ENCODE results near the gene ADARB2. TPM values are rescaled to one million over a fixed set of nuclear protein-coding genes. Genes with fewer than 3 reads are reported as not detected.
"Not testable (repeated sequence)": the region's sequence is repeated elsewhere in the genome, so short reads cannot be mapped to it uniquely, and the experiment has no call there.

ADARB2 gene
- total and polyA plus RNA-seq, 3 donors from 2014 or later = 8.5 to 13.0 (median 10.4) TPM

- Histone ChIP-seq H3K27me3 (no peaks in the 10 kb centered on the region), H3K27ac (no peak overlapping the region), H3K4me3 (no peak overlapping the region), H3K36me3 (ENCODE audit: low read depth, missing control alignments) (no peaks in the 10 kb centered on the region), H3K9me3 (no peaks in the 10 kb centered on the region), H3K4me1 (no peaks in the 10 kb centered on the region)
- DNase-seq = no peak
- intact Hi-C loops (cut with DNase I; ENCODE audit: low total_unique reads) = no loop called here
- no peak for TF ChIP-seq CTCF (IDR thresholded peaks at IDR 0.05)
- TF ChIP-seq POLR2A (IDR thresholded peaks at IDR 0.05) = no peak
These were observed 322.4 kb downstream of the ADARB2 start for GRCh38 chr10:1414893-1415292.

GRCh38 chr10:1414346-1414745, 323.0 kb downstream of the ADARB2 start:
- H3K27ac ChIP-seq; H3K27me3 ChIP-seq; intact Hi-C loops (cut with DNase I; ENCODE audit: low total_unique reads); H3K4me3 ChIP-seq; DNase-seq; H3K36me3 ChIP-seq (ENCODE audit: low read depth, missing control alignments); H3K9me3 ChIP-seq; H3K4me1 ChIP-seq: not testable (repeated sequence)
- 67% methylated on average over 7 of the region's 7 CpGs for WGBS, 2 donors

- intact Hi-C loops (cut with DNase I; ENCODE audit: low total_unique reads) = no loop called here
- Histone ChIP-seq H3K27ac (no peak overlapping the region), H3K27me3 (no peaks in the 10 kb centered on the region), H3K36me3 (ENCODE audit: low read depth, missing control alignments) (no peaks in the 10 kb centered on the region), H3K4me3 (no peak overlapping the region), H3K4me1 (no peaks in the 10 kb centered on the region), H3K9me3 (no peaks in the 10 kb centered on the region)
- no peak for TF ChIP-seq POLR2A (IDR thresholded peaks at IDR 0.05)
- TF ChIP-seq CTCF (IDR thresholded peaks at IDR 0.05) = no peak
- 85 to 96% methylated on average over 7 of the region's 7 CpGs for WGBS, 2 donors
- no peak for DNase-seq
These were observed 323.5 kb downstream of the ADARB2 start for GRCh38 chr10:1413823-1414222.

- DNase-seq = no peak
- intact Hi-C loops (cut with DNase I; ENCODE audit: low total_unique reads) = no loop called here
- H3K9me3 ChIP-seq = no peaks in the 10 kb centered on the region
- WGBS, 2 donors = 85 to 94% methylated on average over 9 to 11 of the region's 11 CpGs
- no peaks in the 10 kb centered on the region for H3K27me3 ChIP-seq
- TF ChIP-seq CTCF (IDR thresholded peaks at IDR 0.05) (no peak), POLR2A (IDR thresholded peaks at IDR 0.05) (no peak)
- H3K27ac ChIP-seq = no peak overlapping the region
- no peaks in the 10 kb centered on the region for H3K4me1 ChIP-seq
- H3K36me3 ChIP-seq (ENCODE audit: low read depth, missing control alignments) = no peaks in the 10 kb centered on the region
- no peak overlapping the region for H3K4me3 ChIP-seq
These were observed 324.1 kb downstream of the ADARB2 start for GRCh38 chr10:1413256-1413655.

GRCh38 chr10:1412531-1413189, 324.7 kb downstream of the ADARB2 start:
- DNase-seq = no peak
- Histone ChIP-seq H3K27me3 (no peaks in the 10 kb centered on the region), H3K36me3 (ENCODE audit: low read depth, missing control alignments) (no peaks in the 10 kb centered on the region), H3K9me3 (no peaks in the 10 kb centered on the region), H3K27ac (no peak overlapping the region), H3K4me1 (no peaks in the 10 kb centered on the region), H3K4me3 (no peak overlapping the region)
- 81% methylated on average over 19 of the region's 19 CpGs for WGBS, 2 donors
- TF ChIP-seq CTCF (IDR thresholded peaks at IDR 0.05) (no peak), POLR2A (IDR thresholded peaks at IDR 0.05) (no peak)
- intact Hi-C loops (cut with DNase I; ENCODE audit: low total_unique reads) = no loop called here

Data from testis (tissue), 3 donors.